SW 1271 (cell line): ENCODE results near the gene CST8.
"Not testable (repeated sequence)": the region's sequence is repeated elsewhere in the genome, so short reads cannot be mapped to it uniquely, and the experiment has no call there.

Experiments used
- DNase-seq, 2 experiments: peaks; one replicate each; lab custom pipeline; 2025; lab: John Stamatoyannopoulos, UW

Gene CST8

DNA sequence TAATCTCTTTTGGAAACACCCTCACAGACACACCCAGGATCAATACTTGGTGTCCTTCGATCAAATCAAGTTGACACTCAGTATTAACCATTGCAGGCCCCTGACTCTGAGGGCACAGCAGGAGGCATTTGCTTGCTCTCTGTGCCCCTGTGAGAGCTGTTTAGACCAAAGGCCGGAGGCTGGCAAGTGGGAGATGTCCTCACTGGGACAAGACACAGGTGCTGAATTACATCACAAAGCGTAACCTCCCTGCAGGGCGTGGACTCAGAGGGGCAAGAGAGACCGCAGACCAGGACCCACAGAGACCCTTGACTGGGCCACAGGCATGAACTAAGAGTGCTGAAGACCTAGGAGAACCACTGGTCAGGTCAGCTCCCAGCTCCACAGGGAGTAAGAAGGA is at the start of gene CST8:
CST8 (plus strand) TSS at position 301 of the 400 bp plus-strand sequence. CDS start 551 bp downstream, outside the sequence.
- DNase-seq = no peak

- DNase-seq = peak; percentile 37 to 67
These were observed 49.0 kb upstream of the CST8 start for GRCh38 chr20:23441850-23442313.

DNA sequence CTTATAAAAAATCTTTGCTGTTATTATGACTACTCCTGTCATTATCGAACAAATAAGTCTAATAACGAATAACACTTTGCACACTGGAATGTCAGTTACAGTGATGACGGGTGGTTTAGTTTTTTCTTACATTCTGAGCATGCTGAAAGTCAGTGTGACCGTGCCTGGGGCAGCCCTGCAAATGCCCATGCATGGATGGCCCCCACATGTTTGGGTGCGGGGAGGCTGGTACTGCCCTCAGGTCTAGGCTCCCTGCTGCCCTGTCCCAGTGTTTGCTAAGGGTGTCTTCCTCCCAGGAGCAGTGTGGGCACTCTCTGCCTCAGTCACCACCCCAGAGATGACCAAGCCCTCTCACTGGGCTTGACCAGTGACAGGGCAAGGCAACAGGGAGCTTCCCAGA is 48.5 kb upstream of the CST8 start:
- DNase-seq = no peak

DNA sequence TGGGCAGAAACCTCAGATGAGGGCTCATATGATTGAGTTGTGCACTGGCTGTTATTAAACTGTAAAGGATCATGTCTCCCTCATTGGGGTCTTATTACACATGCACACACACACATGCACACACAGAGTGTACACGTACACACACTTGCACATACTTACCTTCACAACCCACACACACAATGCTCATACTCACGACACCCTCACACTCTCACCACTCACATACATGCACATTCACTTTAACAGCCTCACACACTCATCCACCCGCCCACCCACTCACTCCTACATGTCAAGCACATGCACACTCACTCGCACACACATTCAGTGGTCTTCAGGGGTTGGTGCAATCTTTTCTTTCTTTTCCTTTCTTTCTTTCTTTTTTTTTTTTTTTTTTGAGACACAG is 46.1 kb upstream of the CST8 start:
- no peak for DNase-seq

DNA sequence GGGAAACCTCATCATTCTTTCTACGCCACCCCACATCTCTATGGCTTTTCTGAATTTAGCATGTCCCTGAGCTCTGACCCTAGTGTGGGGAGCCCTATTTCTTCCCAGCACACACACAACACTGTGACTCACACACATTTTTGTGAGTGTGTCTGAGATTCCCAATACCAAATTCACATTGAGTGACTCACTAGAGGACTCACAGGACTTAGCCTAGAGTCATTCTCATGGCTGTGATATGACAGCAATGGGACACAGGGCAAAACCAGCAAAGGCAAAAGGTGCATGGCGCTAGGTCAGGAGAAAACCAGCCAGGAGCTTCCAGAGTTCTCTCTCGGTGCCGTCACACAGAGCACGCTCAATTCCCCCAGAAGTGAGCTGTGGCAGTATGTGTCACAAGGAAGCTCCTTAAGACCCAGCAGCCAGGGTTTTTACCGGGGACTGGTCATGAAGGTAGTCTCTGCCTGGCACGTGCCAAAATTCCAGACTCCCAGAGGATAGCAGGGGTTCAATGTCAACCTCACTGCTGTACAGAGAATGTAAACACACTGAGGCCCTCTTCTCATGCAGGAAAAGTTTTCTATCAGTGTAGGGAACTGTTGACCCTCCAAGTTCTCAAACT is 45.2 kb upstream of the CST8 start:
- DNase-seq = peak in 1 of 2 experiments; percentile 39

DNA sequence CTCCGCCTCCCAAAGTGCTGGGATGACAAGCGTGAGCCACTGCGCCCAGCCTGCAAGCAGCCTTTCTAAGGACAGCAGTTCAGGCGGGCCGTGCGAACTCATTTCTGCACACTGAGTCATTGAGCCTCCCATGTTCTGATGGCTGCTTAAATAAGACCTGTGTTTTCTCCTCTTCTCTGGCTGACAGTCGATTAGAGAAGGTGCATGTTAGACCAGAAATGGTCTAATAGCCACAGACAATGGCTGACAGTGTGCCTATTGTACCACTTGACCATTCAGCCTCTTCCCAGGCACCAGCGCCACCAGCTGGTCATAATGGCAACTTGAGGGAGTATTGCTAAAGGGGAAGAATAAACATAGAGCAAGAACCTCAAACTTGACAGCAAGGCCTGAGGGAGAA is 44.4 kb upstream of the CST8 start:
- DNase-seq = peak in 1 of 2 experiments; percentile 18

DNA sequence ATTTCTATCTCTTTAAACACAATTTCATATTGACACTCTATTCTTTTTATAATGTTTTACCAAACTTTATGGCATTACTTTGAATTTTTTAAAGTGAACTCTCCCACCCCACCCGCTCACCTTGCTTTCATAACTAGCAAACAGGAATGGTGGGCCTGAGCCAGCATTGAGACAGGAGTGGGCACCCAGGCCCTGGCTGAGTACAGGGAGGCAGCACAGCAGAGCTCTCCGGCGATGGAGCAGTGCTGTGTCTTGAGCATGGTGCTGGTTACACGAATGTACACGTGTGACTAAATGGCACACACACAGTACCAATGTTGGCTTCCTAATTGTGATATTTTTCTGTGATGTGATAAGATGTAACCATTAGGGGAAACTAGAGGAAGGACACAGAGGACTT is 42.8 kb upstream of the CST8 start:
- no peak for DNase-seq

DNA sequence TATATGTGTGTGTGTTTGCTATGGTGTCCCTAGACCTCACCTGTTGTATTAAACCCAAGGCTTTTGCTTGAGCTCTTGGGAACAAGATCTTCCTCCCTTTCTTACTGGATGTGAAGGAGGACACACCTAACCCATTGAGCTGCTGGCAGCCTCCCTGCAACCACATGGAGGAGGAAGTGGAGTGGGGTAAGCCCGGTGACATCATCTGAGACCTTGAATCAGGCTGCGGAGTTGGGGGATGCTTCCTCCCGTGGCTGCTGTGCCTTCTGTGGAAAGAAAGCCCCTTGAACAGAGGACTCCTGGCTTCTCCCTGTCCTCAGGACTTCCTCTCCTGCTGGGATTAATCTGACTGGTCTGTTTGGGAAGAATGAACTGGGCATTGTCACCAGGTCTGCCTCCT is 41.5 kb upstream of the CST8 start:
- DNase-seq = no peak

- DNase-seq = no peak
These were observed 40.0 kb upstream of the CST8 start for GRCh38 chr20:23450877-23451276.

GRCh38 chr20:23451956-23452487 is 38.9 kb upstream of the CST8 start:
- no peak for DNase-seq

DNA sequence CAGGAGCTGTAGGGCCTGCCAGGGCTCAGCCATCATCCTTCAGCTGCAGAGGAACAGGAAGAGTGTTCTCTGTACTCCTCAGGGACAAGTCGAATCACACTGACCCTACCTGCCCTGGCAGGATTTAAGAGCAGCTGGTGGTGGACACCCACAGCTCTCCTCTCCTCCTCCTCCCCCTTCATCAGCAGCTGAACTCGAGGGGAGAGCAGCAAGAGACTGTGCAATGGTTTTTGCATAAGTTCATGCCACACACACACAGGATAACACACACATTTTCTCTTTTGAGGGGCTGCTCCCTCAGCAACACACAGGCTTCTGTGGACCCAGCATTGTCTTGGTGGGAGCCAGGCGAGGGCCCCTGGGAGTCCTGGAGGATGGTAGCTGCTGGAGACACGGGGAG is 38.1 kb upstream of the CST8 start, which contains the start of gene CST11:
CST11 (minus strand) TSS at position 101 of the 400 bp plus-strand sequence; CDS start at position 36, 65 bp downstream.
- DNase-seq = no peak

- DNase-seq = no peak
These were observed 37.1 kb upstream of the CST8 start for GRCh38 chr20:23453549-23454543.

DNA sequence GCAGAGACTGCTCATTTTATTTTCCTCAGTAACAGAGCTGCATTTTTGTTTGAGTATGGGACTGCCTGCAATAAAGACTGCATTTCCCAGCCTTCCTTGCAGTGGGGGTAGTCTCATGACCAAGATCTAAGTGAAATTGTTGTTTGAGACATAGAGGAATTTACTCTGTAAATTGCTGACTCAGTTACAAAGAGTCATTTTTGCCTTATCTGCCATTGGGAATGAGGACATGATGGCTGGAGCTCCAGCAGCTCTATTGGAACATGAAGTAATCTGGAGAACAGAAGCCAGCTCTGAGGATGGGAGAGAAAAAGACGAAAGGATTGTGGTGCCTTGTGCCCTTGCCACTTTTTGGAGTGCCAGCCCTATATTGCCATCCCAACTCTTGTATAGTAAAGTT is 36.1 kb upstream of the CST8 start:
- no peak for DNase-seq

GRCh38 chr20:23455639-23456038 is 35.3 kb upstream of the CST8 start:
- DNase-seq = no peak

DNA sequence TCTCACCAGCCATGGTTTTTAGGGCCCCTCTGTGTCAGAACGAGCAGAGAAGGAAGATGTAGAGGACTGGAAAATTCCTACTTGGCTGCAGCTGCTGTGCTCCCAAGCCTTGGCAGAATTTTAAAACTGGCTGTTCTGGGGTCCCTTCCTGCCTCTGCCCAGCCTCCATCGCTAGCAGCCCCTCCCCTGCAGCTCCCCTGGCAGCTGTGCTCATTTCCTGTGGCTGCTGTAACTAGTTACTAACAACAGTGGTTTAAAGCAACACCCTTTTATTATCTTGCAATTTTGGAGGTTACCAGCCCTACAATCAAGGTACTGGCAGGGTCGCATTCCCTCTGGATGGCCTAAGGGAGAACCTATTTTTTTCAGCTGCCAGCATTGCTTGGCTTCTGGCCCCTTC is 34.5 kb upstream of the CST8 start:
- DNase-seq = no peak

DNA sequence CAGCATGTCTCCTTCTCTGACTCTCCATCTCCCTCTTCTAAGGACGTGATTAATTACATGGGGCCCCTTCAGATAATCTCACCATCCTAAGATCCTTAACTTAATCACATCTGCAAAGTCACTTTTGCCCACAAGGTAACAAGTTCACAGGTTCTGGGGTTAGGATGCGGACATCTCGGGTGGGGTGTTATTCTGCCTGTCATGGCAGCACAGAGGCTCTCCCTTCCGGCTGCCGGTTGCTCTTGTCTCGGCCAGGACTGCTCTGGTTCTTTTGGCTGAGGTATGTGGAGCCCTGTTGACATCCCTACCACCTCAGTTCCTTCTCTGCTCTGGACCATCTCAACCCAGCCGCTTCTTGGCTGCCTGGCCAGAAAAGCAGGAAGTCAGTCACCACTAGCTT is 34.0 kb upstream of the CST8 start:
- DNase-seq = no peak

- DNase-seq = no peak
These were observed 31.3 kb upstream of the CST8 start for GRCh38 chr20:23459461-23460150.

GRCh38 chr20:23461180-23461579 is 29.7 kb upstream of the CST8 start:
- no peak for DNase-seq

GRCh38 chr20:23466961-23467360 is 24.0 kb upstream of the CST8 start:
- not testable (repeated sequence) for DNase-seq

DNA sequence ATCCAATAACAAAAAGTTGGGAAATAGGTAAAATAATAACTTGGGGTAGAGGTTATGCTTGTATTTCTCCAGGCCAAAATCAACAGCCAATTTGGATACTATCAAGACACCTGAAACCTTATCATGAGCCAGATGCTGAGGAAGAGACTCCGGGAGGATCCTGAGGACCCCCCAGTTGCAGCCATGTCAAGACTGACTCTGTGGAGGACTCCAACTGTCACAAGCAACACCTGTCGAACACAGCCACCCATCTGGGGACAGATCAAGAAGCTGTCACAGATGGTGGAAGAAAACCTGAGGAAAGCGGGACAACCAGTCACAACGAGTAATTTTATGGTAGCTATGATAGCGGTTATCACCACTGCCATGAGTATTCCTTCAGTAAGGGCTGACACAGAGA is 18.6 kb upstream of the CST8 start:
- not testable (repeated sequence) for DNase-seq

DNA sequence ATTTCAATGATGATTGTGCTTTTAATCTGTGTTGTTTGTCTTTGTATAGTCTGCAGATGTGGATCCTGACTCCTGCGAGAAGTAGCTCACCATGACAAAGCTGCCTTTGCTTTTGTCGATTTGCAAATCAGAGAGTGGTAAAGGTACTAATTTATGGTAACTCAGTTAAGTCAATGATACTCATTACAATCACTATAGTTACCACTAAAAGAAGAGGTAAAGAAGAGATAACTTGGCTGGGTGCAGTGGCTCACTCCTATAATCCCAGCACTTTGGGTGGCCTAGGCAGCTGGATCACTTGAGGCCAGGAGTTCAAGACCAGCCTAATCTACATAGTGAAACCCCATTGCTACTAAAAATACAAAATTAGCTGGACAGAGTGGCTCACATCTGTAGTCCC is 17.6 kb upstream of the CST8 start:
- DNase-seq = not testable (repeated sequence)

DNA sequence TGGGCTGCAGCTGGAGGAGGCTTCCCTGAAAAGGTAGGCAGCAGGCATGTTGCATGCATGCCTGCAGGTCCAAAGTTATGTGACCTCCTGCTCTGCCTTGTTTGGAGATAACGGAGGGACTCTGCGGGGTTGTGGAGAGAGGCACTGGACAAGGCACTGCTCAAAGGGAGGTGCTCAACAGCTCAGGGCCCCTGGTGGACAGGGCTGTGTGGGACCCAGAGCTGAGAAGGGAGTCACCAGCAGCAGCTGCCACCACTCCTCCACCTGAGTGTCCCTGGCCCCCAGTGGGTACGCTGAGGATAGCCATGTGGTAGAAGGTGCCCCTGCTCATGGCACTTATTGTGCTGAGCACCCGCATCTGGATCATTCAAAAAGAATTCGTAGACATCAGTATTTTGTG is 15.5 kb upstream of the CST8 start:
- DNase-seq = no peak
